ENCODE measurements around the gene MFAP4.

The MFAP4 gene

DNA sequence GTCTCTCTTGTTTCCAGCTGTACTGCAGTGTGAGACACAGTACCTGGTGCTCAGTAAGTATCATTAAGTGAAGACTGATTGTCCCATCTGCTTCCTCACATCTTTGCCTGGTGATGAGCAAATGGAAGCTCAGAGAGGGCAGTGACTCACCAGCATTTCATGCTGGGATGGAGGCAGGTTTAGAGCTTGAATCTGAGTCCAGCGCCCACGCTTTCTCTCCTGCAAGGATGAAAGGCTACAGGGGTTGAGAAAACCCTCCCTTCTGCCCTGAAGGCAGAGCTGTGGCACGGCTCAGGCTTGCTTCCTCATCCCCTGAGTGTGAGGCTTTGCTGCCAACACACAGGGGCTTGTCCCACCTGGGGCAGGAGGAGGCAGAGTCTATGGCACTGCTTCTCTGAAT is 22.5 kb upstream of the MFAP4 start:
- ATAC-seq: no peak

- ATAC-seq: no peak
Measured at GRCh38 chr17:19409066-19409465, 22.1 kb upstream of the MFAP4 start.

DNA sequence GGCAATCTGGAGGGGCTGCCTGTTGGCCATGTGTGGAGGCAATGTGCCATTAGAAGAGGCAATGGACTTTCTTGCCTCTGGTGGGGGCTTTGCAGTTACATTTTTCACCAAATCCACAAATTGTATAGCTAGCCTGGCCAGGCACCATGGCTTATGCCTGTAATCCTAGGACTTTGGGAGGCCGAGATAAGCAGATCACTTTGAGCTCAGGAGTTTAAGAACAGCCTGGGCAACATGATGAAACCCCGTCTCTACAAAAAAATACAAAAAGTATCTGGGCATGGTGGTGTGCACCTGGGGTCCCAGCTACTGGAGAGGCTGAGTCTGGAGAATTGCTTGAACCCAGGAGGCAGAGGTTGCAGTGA is 21.3 kb upstream of the MFAP4 start:
- no peak for ATAC-seq

- no peak for ATAC-seq
Measured at GRCh38 chr17:19407601-19408345, 20.8 kb upstream of the MFAP4 start.

DNA sequence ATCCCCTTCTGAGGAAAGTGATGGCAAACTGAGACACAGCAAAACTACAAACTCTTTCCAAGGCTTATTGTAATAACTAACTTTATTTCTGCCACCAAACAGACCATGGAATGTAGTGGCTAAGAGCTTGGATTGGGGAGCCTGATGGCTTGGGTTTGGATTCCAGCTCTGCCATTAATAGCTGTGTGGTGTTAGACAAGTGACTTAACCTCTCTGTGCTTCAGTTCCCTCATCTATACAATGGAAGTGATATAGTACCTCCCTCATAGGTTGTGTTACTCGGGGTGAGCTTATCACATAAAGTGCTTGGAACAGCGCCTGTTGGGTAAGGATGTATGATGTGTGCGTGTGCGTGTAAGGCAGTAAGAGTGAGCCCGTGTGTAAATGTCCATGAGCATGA is 18.1 kb upstream of the MFAP4 start:
- no peak for ATAC-seq

DNA sequence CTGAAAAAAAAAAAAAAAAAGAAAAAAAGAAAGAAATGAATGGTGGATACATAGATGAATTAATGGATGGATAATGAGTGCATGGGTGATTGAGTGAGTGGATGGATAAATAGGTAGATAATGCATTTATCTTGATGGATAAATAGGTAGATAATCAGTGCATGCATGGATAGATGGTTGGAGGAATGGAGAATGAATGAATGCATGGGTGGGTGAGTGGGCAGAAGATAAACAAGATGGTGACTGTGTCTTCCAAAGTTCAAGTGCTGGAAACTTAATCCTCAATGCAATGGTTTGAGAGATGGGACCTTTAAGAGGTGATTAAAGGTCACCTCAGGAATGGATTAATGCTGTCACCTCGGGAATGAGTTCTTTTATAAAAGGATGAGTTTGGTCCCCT is 17.3 kb upstream of the MFAP4 start:
- ATAC-seq: no peak

GRCh38 chr17:19403021-19403420 is 16.0 kb upstream of the MFAP4 start:
- no peak for ATAC-seq

DNA sequence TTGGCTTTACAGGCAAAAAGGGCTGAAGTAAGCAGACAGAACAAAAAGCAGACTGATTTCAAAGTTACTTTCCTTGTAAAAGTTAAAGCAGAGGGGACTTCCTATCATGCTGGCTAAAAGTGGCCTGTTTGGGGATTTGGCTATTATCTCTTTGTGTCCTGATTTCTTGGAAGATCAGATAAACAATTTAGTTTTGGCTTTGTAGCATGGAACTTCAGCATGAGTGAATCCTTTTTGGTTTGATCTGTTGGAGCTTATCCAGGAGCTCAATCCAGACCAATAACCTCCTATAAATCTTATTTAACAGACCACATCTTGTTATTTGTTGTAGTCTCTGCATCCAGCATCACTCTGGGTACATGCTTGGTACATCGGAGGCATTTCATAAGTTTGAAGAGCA is 15.2 kb upstream of the MFAP4 start:
- ATAC-seq: no peak

DNA sequence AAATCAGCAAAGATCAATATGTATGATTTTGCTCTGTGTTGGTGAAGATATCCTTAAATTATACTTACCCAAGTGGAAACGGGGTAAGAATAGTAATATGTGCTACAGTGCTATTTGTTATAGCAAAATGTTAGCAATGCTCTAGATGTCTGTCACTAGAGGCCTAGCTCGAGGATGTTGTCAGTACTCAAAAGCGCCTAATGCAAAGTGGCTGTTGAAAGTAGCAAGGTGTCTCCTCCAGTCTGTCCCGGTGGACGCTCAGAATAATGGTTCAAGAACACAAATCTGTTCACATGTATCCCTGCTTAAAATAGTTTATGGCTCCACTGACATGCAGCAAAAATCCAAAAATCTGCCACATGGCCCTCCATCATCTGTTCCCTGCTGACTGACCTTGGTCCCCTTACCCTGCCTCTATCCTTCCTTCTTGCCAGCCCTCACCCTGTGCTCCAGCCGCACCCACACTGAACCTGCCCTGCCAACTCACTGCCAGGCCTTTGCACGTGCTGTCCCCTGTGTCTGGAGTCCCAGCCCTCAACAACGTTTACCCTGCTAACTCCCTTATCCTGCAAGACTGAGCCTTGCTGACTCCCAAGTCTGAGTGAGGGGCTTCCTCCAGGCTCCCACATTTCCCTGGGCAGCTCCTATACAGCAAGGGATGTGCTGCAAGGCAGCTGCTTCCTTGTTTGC is 14.5 kb upstream of the MFAP4 start:
- no peak for ATAC-seq

- ATAC-seq: no peak
Measured at GRCh38 chr17:19399750-19400450, 12.9 kb upstream of the MFAP4 start.

GRCh38 chr17:19398301-19399181 is 11.6 kb upstream of the MFAP4 start:
- no peak for ATAC-seq

DNA sequence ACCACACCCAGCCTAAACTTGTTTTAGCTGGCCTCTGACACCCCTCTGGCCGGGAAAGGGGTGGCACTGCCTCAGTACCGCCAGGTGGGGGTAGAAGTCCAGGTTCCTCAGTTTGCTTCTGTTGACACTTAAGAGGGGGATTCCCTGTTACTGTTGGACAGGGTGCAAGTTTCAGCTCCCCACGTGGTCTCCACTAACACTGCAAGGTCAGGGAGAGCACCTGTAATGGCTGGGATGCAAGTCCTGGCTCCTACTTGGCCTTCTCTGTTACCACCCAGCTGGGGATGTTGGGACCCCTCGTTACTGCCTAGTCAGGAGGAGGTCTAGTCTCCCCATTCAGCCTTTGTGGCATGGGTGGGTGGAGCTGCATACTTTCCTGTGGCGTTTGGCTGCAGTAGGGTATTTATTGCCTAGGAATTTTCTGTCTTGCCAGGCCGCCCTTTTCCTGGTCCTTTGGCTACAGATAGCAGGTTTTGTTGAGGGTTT is 10.6 kb upstream of the MFAP4 start:
- ATAC-seq: no peak

- no peak for ATAC-seq
Measured at GRCh38 chr17:19392303-19392702, 5.3 kb upstream of the MFAP4 start.

DNA sequence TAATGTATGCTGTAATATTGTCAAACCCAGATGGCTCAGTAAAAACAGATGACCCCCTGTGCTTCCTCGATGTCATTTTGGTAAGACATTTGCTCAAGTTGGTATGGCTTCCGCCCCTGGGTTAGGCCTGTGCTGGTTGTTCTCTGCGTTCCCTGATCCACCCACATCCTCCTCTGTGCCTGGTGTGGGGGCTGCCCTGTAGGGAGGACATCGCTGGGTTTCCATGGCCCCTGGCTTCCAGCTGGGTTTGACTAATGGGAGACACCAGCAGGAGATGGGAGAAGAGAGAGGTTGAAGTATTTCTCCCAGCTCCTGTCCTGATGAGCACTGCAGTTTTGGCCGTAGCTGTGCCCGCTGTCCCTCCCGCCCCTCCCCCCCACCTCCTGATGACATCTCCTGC is 4.4 kb upstream of the MFAP4 start:
- ATAC-seq: no peak

DNA sequence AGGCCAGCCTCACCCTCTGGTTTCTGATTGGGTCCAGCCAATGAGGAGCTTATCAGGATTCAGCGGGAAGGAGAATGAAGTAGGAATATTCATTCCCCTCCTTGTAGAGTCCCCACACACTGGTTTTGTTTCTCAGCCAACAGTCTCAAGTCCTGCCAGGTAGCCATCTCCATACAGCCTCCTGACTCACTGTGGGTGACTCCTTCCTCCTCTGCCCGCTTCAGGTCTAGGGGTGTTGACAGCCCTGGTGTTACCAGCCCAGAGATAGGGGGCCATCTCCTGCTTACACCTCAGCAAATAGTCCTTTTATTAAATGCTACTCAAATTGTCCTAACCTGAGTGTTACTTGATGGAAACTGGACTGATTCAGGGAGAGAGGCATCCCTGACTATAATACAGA is 4.0 kb upstream of the MFAP4 start:
- no peak for ATAC-seq

DNA sequence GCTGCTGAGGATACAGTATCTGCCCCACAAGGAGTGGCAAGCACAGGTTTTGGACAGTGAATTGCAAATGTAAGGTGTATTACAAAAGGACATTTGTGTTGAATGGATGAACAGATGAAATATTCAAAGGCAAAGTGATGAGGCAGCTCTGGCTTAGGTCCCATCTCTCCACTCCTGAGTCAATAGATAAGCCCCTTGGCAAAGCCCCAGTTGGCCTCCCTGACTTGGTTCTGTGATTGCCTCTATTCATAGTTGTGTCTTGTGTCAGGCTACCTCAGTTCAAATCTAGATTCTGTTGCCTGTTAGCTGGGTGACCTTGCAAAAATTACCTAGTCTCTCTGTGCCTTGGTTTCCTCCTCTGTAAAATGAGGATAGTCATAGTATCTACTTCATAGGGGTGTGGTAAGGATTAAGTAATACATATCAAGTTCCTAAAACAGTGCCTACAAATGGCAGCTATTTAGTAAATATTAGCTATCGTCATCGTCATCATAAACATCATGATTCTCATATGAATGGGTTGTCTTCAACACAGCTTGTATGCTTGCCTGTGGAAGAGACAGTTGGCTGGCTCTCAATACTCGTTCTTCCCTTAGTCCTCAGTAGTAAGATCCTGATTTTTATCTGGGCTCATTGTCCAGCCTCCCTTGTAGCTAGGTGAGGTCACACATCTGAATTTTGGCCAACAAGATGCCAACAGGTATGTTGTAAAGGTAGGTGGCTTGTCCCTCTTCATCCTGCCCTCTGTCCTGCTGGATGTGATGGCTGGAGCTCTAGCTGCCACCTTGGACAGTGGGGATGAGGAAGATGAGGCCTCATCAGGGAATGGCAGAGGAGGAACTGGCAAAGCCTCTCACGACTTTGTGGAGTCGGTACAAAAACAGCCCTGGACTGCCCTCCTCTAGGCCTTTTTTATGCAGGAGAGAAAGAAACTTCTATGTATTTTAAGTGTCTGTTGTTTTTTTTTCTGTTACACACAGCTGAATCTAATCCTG is 2.1 kb upstream of the MFAP4 start:
- no peak for ATAC-seq

GRCh38 chr17:19387921-19388521 is 1.0 kb upstream of the MFAP4 start:
- ATAC-seq: no peak

DNA sequence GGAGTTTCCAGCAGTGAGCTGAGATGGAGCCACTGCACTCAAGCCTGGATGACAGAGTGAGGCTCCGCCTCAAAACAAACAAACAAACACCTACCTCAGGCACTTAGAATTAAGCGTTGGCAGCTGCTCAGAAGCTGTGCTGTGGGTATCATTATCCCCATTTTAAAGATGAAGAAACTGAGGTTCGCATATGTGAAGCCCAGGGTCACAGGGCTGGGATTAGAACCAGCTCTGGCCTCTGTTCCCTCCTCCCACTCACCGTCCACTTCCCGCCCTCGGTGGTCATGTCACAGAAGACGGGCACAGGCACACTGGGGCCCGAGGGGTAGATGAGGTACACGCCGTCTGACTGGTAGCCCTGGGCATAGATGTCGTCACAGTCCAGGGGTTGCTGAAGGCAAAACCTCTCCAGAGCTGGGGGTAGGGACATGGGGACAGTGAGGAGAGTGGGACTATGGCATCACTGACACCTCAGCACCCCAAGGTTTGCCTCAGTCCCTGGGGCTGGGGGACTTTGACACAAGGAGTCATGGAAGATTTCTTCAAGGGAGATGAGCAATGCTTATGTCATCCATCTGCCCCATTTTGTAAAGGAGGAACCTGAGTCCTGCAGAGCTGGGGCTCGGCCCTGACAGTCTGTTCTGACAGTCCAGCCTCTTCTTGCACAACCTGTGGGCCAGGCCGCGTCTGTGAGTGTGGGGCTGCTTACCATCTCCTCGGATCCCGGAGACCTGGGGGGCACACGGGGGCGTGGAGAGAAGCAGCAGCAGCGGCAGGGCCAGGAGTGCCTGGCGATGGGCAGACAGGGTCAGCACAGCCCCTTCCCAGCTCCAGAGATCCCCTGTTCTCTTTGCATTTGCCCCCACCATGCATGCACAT is 700 bp downstream of the MFAP4 start:
- ATAC-seq: peak; percentile 33 to 53

DNA sequence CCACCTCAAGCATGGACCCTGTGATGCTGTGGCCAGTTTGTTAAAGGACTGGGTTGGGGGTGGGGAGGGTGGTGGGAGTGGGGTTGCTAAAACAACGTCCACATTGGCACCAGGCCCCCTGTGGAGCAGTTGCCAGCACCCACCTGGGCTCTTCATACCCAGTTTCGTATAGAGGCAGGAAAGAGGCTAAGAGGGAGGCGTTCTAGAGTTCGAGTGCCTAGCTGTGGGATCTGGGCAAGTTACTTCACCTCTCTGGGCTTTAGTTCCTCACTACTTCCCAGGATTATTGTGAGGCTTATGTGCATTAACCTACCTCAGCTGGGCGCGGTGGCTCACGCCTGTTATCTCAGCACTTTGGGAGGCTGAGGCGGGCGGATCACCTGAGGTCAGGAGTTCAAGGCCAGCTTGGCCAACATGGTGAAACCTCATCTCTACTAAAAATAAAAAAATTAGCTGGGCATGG is 1.4 kb downstream of the MFAP4 start:
- ATAC-seq: no peak

Measured in activated CD4-positive, CD25-positive, alpha-beta regulatory T cell treated with anti-CD3 and anti-CD28 coated beads, Interleukin-2, amount 50 U/mL, for 24 hours (primary cell).